ENCODE data around the gene FSTL4.
A peak's percentile ranks its signal among the peaks of the same experiment; 100 is the strongest.
"Not testable (repeated sequence)": the region's sequence is repeated elsewhere in the genome, so short reads cannot be mapped to it uniquely, and the experiment has no call there.

Gene FSTL4

DNA sequence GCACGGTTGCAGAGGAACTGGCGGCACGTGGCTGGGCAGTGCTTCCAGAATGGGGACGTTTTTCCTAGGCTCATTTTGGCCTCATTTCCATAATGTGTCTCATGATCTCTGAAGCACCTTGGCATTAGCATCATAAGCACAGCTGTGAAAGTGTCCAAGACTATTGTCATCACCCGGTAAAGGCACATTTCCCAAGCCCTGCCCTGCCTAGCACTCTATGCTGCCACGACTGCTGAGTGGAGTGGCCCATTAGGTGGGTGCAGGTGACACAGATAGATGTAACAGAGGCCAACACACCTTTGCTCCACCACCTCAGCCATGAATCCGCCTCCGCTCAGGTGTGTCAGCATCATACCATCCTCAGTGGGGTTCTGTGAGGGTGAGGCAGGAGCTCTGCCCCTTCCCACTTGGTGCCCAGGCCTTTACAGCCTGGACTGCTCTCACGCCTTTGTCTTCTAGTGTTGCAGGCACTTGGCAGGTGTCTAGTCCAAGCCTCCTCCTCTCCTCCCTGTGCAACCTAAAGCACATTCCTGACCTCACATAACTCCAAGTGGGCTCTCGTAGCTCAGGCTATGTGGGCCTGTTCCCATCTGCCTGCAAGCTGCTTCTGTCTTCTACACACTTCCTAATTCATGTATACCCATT, 213.0 kb downstream of the FSTL4 start:
- DNase-seq, result peak; percentile 47

- peak; percentile 76 for DNase-seq
Measured at GRCh38 chr5:133398646-133399101, 213.7 kb downstream of the FSTL4 start.

GRCh38 chr5:133397990-133398645, 214.2 kb downstream of the FSTL4 start:
- peak; percentile 48 for DNase-seq

DNA sequence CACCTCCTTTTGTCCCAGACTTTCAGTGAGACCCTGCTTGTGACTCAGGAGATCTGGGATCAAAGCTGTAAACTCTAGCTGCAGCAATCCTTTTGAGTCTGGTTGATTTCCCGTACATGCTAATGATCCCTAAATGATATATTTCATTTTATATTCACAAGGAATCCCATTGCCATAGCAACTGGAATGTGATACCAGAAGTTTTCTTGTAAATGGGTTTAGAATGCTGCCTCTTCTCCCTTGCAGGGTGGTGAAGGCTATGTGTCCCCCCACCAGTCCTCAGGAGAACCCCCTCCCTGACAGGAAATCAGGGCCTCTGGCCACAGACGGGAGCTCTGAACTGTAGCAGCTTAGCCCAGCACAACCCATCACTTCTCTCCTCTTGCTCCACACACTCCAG, 215.0 kb downstream of the FSTL4 start:
- peak; percentile 51 for DNase-seq

GRCh38 chr5:133396814-133397213, 215.5 kb downstream of the FSTL4 start:
- DNase-seq, result peak; percentile 40

DNA sequence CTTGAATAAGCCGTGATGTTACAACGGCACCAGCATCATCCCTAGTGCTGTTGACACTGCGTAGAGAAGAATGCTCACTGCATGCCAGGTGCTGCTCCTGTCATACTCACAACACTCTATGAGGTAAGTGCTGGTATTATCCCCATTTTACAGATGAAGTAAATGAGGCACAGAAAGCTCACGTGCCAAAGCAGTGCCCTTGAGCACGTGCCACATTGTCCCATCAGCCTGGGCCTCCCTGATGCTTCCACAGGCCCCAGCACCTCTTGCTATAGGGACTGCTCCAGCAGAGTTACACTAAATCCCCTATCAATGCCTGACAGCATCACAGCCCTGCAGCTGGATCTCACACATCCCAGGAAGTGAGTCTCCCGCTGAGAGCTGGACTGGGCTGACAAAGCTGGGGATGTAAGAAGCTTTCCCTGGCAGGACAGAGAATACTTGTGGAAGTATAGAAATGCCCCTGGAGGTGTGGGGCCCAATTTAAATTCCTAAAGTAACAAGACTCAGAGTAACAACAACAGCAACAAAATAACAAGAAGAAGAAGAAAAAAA, 216.1 kb downstream of the FSTL4 start:
- DNase-seq, result peak; percentile 44

GRCh38 chr5:133395207-133395606, 217.1 kb downstream of the FSTL4 start:
- DNase-seq, result not testable (repeated sequence)

GRCh38 chr5:133394477-133394817, 217.9 kb downstream of the FSTL4 start:
- peak; percentile 37 for DNase-seq

DNA sequence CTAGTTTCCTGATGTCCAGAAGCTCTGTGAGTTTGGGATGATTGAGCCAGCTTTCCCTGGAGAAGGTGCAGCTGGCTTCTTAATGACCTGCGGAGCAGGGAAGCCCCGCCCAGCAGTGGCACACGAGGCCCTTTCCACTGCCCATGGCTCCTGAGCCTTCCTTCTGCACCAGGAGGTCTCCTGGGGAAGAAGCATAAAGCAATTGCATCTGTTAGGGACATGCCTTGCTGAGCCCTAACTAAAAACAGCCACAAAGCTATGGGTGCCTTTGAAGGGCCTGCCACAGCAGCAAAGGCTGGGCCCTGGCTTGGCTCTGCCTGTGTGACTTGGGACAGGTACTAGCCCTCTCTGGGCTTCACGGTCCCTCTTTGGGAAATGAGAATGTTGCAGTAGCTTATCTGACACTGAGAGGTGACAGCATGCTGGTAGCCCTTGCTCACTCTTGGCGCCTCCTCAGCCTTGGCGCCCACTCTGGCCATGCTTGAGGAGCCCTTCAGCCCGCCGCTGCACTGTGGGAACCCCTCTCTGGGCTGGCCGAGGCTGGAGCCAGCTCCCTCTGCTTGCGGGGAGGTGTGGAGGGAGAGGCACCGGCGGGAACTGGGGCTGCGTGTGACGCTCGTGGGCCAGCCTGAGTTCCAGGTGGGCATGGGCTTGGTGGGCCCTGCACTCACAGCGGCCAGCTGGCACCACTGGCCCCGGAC, 218.4 kb downstream of the FSTL4 start:
- peak; percentile 42 for DNase-seq

- DNase-seq, result no peak
Measured at GRCh38 chr5:133392448-133392847, 219.9 kb downstream of the FSTL4 start.

DNA sequence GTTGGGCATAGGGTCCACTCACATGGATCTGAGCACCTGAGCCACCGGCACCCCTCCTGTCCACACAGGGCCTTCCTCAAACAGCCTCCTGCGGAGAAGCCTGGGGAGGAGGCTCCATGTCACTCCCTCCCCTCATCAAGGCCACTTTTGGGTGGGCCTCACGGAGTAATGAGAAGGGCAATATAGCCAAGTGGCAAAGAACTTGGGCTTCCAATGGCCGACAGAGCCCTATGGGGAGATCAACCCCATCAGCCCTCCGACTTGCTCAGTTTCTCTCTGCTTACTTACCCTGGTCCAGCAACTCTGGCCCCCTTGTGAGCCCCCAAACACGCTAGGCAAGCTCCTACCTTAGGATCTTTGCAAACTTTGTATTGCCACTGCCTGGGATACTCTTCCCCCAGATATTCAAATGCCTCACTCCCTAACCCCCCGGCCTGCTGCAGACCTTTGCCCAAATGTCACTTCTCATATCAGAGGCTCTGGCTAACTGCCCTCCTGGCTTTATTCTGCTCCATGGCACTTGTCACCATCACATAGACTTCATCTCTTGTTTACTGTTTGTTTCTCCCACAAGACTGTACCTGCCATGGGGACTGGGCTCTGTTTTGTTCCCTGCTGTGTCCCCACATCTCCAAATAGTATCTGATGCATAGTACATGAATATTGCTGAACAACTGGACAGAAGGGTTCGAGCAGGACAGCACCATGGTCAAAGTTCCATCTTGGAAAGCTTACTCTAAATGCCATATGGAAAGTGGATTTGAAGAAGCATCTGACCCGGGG, 220.8 kb downstream of the FSTL4 start:
- peak; percentile 35 for DNase-seq

DNA sequence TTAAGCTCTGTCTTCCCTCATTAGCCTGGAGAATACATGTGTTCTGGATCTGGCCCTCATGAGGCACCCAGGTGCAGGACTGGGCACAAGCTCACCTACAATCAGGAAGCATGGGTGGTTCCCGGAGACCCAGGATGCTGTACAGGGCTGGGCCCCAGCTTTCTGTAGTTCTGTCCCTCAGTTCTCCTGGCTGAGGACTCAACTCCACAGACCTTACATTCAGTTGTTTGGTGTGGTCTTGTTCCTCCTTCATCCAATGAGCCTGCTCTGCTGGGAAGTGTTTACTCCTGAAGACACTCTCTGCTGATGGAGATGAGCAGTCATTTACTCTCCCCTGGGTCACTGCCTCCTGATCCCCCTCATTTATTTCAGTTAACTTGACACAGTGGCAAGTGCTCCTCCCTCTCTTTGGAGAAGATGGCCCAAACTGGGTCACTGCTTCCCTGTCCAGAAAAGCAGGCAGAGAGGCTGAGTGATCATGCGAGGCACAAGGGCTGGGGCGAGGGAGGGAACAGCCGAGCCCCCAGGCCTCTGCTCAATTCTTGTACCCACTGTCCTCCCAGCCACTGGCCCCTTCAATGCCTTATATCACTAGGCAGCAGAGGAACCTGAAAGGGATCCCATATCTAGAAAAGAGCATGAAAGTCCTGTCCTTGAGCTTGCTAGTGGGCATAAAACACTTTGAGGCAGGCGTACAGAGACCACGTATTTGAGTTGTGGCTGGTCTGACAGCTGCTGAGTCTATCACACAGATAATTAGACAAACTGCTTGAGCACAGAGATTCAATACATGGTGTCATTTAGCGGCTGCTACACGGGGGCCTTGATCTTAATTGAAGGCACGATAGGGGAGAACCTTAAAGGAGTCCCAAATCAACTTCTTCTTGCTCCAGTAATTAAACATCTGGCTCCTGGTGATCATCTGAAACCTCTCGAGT, 221.7 kb downstream of the FSTL4 start:
- DNase-seq, result peak; percentile 28

- peak; percentile 8 for DNase-seq
Measured at GRCh38 chr5:133389066-133389590, 223.2 kb downstream of the FSTL4 start.

GRCh38 chr5:133387621-133388020, 224.7 kb downstream of the FSTL4 start:
- peak; percentile 26 for DNase-seq

DNA sequence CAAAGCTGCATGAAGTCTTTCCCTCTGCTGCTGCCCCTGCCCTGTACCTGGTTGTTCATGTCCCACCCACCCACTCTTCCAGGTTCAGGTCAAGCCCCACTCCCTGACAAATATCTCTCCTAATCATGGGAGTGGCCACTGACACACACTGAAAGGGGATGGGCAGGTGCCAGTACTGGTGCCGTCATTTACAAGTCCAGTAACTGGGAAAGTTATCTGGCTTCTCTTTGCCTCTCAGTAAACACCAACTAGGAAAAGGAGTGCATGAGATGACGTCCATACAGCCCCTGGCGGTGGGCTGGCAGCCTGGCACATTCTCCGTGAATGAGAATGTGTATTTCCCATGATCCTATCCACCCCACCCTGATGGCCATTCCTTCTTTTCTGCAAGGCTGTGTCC, 225.2 kb downstream of the FSTL4 start:
- peak; percentile 22 for DNase-seq

- peak; percentile 40 for DNase-seq
Measured at GRCh38 chr5:133386662-133387061, 225.7 kb downstream of the FSTL4 start.

DNA sequence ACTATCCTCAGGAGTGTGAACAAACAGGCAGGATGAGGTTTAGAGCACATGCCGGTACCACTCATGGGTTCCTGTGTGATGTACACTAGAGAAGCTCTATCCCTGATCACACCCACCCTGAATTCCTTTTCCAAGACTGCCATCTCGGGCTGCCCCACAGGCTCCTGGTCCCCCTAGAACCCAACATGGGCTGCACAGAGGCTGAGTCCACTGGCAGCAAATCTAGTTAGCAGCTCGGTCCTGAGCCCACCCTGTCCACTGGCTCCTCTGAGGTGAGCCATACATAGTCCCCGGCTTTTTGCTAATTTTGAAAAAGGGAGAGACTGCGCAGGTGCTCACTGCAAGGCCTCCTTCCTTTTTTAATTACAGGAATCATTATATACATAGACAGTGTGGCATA, 227.0 kb downstream of the FSTL4 start:
- DNase-seq, result peak; percentile 8

DNA sequence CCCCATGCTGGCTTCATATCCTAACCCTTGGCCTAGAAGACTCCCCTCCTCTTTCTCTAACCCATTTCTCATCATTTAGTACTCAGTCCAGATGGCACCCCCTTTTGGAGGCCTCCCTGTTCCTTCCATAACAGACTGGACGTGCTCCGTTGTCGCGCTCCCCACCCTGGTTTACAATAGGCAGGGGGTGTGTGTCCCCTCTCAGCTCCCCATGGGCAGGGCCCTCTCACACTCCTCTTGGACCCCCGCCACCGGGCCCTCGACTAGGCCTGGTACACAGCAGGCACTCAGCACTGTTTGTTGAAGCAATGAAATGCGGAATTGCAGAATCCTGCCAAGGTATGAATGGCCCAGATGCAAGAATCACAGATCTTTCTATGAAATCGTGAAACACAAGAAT, 227.4 kb downstream of the FSTL4 start:
- peak; percentile 28 for DNase-seq

GRCh38 chr5:133384120-133384855, 228.1 kb downstream of the FSTL4 start:
- peak; percentile 17 for DNase-seq

DNA sequence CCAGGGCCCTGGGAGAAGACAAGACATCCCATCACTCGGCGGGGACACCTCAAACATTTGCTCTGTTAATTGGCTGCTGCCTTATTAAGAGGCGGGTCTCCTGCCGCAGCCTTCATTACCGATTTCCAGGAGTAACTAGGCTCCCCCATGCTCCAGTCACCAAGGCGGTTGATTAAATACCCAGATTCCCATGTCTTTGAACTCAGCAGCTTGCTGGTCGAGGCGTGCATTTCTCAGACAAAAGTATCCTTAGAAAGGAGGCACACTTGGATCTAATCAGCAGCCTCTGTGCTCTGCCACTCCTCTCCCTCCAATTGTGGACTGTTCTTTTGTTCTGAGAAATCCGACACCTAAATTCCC, 228.8 kb downstream of the FSTL4 start:
- peak; percentile 33 for DNase-seq

Measured in activated CD8-positive, alpha-beta memory T cell treated with anti-CD3 and anti-CD28 coated beads, Interleukin-2, amount 50 U/mL, for 48 hours (primary cell).